DND-41 (cell line): ENCODE data around the gene UPB1.

ENCODE experiments used
- EZH2 ChIP-seq: IDR thresholded peaks from 3 replicates; pipeline ENCODE4 v1.6.1; 2012; ENCODE audit warnings: borderline replicate concordance, low read depth, mild to moderate bottlenecking, moderate library complexity, low read length, inconsistent platforms; ENCODE audit not compliant: severe bottlenecking
- TF ChIP-seq, protein P1 (sequence below): IDR thresholded peaks from 2 replicates; pipeline ENCODE4 v1.5.1; 2012; ENCODE audit warnings: borderline replicate concordance, low read length, moderate library complexity, mild to moderate bottlenecking; ENCODE audit not compliant: poor library complexity, severe bottlenecking; ENCODE audit errors: extremely low read depth

- TF ChIP-seq, protein P1, sequence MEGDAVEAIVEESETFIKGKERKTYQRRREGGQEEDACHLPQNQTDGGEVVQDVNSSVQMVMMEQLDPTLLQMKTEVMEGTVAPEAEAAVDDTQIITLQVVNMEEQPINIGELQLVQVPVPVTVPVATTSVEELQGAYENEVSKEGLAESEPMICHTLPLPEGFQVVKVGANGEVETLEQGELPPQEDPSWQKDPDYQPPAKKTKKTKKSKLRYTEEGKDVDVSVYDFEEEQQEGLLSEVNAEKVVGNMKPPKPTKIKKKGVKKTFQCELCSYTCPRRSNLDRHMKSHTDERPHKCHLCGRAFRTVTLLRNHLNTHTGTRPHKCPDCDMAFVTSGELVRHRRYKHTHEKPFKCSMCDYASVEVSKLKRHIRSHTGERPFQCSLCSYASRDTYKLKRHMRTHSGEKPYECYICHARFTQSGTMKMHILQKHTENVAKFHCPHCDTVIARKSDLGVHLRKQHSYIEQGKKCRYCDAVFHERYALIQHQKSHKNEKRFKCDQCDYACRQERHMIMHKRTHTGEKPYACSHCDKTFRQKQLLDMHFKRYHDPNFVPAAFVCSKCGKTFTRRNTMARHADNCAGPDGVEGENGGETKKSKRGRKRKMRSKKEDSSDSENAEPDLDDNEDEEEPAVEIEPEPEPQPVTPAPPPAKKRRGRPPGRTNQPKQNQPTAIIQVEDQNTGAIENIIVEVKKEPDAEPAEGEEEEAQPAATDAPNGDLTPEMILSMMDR: no peak
- no peak for TF ChIP-seq EZH2
Observed at GRCh38 chr22:24518771-24519485, 23.8 kb downstream of the UPB1 start.
